ENCODE data around the gene CWF19L1. TPM values are rescaled to one million over a fixed set of nuclear protein-coding genes. Genes with fewer than 3 reads are reported as not detected.
"Not testable (repeated sequence)": the region's sequence is repeated elsewhere in the genome, so short reads cannot be mapped to it uniquely, and the experiment has no call there.

Gene CWF19L1
- total RNA-seq, 1 donor from 2014 or later = 53.3 TPM

DNA sequence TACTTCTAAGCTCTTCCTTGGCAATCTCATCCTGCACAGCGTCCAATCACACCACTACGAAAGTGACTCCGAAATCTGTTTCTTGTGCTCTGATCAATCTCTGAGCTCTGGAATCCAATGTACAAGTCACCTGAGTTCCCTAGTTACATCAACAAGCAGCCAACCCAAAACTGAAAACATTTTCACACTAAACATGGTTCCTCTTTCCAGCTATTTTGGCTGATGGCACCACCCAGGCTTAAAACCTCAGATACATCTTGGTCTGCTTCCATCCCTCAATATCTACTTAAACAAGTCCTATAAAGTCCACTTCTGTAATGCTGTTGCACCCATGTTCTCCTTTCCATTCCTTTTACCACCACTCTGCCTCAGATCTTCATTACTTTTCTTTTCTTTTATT, 15.5 kb upstream of the CWF19L1 start:
- Mint-ChIP-seq H3K27me3 (no peaks in the 10 kb centered on the region), H3K4me3 (no peak overlapping the region), H3K4me1 (peaks cover 7% of the 10 kb centered on the region), H3K36me3 (ENCODE audit: low read depth) (peaks cover 35% of the 10 kb centered on the region), H3K27ac (no peak overlapping the region), H3K9me3 (no peaks in the 10 kb centered on the region)
- no peak for DNase-seq
- TF ChIP-seq, protein P1, sequence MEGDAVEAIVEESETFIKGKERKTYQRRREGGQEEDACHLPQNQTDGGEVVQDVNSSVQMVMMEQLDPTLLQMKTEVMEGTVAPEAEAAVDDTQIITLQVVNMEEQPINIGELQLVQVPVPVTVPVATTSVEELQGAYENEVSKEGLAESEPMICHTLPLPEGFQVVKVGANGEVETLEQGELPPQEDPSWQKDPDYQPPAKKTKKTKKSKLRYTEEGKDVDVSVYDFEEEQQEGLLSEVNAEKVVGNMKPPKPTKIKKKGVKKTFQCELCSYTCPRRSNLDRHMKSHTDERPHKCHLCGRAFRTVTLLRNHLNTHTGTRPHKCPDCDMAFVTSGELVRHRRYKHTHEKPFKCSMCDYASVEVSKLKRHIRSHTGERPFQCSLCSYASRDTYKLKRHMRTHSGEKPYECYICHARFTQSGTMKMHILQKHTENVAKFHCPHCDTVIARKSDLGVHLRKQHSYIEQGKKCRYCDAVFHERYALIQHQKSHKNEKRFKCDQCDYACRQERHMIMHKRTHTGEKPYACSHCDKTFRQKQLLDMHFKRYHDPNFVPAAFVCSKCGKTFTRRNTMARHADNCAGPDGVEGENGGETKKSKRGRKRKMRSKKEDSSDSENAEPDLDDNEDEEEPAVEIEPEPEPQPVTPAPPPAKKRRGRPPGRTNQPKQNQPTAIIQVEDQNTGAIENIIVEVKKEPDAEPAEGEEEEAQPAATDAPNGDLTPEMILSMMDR (IDR thresholded peaks at IDR 0.05) = no peak
- ATAC-seq (ENCODE audit: low read depth) = no peak
- intact Hi-C loops (cut with micrococcal nuclease) = no loop called here
- ChIA-PET POLR2A (interaction anchor here (1.2 kb wide), 1 partner anchor 16 kb away, joined by 3 read pairs; the partner anchor contains the start of gene CWF19L1), CTCF (no interaction called here)

- H3K27me3 Mint-ChIP-seq; H3K27ac Mint-ChIP-seq; ATAC-seq (ENCODE audit: low read depth); H3K4me3 Mint-ChIP-seq; CTCF ChIA-PET; DNase-seq; POLR2A ChIA-PET; intact Hi-C loops (cut with micrococcal nuclease); H3K9me3 Mint-ChIP-seq; H3K4me1 Mint-ChIP-seq: not testable (repeated sequence)
- H3K36me3 Mint-ChIP-seq (ENCODE audit: low read depth) = peaks cover 60% of the 10 kb centered on the region
Measured at GRCh38 chr10:100276971-100277370, 9.5 kb upstream of the CWF19L1 start.

DNA sequence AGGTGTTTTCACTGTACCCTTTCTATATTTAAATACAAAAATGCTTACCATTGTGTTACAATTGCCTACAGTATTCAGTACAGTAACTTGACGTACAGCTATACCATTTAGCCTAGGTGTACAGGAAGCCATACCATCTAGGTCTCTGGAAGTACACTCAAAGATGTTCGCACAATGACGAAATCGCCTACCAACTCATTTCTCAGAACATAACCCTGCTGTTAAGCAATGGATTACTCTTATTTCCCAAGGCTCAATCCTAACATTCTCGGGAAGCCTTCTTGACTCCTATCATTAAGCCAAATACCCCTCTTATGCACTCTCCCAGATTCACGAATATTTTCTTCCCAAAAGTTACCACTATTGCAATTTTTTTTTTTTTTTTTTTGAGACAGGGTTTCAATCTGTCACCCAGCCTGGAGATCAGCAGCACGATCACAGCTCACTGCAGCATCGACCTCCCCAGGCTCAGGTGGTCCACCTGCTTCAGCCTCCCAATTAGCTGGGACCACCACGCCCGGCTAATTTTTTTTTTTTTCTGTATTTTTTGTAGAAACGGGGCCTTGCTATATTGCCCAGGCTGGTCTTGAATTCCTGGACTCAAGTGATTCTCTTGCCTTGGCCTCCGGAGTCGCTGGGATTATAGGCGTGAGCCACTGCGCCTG, 1.5 kb downstream of the CWF19L1 start:
- ChIA-PET POLR2A (interaction anchor here (0.6 to 0.7 kb wide), 3 partner anchors 10 to 107 kb away, joined by 3 to 4 read pairs (median 3); no protein-coding TSS in a partner anchor), CTCF (no interaction called here)
- ATAC-seq (ENCODE audit: low read depth) (no peak), DNase-seq (no peak)
- no peaks in the 10 kb centered on the region for H3K9me3 Mint-ChIP-seq
- H3K36me3 Mint-ChIP-seq (ENCODE audit: low read depth) = peaks cover 16% of the 10 kb centered on the region
- peak overlapping the region; percentile 46 for H3K27ac Mint-ChIP-seq
- TF ChIP-seq, protein P1 (IDR thresholded peaks at IDR 0.05) = no peak
- peak overlapping the region; percentile 57 for H3K4me3 Mint-ChIP-seq
- peaks cover 38% of the 10 kb centered on the region for H3K4me1 Mint-ChIP-seq
- intact Hi-C loops (cut with micrococcal nuclease) = loop anchor here (1.0 kb wide), 1 partner anchor 81 kb away; no protein-coding TSS in a partner anchor
- H3K27me3 Mint-ChIP-seq = no peaks in the 10 kb centered on the region

GRCh38 chr10:100254191-100254590, 13.2 kb downstream of the CWF19L1 start:
- DNase-seq (no peak), ATAC-seq (ENCODE audit: low read depth) (no peak)
- TF ChIP-seq, protein P1 (IDR thresholded peaks at IDR 0.05) = no peak
- ChIA-PET POLR2A (no interaction called here), CTCF (no interaction called here)
- Mint-ChIP-seq H3K27me3 (no peaks in the 10 kb centered on the region), H3K4me3 (no peak overlapping the region), H3K9me3 (no peaks in the 10 kb centered on the region), H3K36me3 (ENCODE audit: low read depth) (peaks cover 81% of the 10 kb centered on the region), H3K27ac (no peak overlapping the region), H3K4me1 (no peaks in the 10 kb centered on the region)
- intact Hi-C loops (cut with micrococcal nuclease) = no loop called here

GRCh38 chr10:100253041-100253440, 14.4 kb downstream of the CWF19L1 start:
- ChIA-PET POLR2A (interaction anchor here (1.0 kb wide), 1 partner anchor 32 kb away, joined by 3 read pairs; no protein-coding TSS in a partner anchor), CTCF (no interaction called here)
- no peak overlapping the region for H3K4me3 Mint-ChIP-seq
- intact Hi-C loops (cut with micrococcal nuclease) = no loop called here
- ATAC-seq (ENCODE audit: low read depth) (no peak), DNase-seq (no peak)
- peaks cover 83% of the 10 kb centered on the region for H3K36me3 Mint-ChIP-seq (ENCODE audit: low read depth)
- no peak overlapping the region for H3K27ac Mint-ChIP-seq
- H3K9me3 Mint-ChIP-seq = no peaks in the 10 kb centered on the region
- H3K27me3 Mint-ChIP-seq = no peaks in the 10 kb centered on the region
- TF ChIP-seq, protein P1 (IDR thresholded peaks at IDR 0.05) = no peak
- H3K4me1 Mint-ChIP-seq = no peaks in the 10 kb centered on the region

Data from activated B cell treated with CpG ODN at 0.5 μM for 24 hours (primary cell).